ENCODE measurements around the gene GALNT18.

The GALNT18 gene

DNA sequence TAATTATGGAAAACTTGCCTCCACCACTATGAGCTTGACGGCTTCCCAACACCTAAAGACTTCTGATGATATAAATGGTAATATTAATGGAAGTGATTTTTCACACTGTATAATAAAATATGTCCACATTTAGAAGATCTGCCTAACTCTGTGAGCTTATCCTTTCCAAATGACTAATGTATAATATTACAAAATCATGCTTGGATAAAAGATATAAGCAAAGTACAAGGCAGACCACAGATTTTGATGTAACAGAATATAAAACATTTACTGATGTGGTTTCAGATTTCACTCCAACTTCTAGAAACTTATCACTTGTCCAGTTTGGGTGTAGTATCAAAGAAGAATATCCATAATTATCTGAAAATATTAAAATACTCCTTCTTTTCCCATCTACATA is 36.9 kb downstream of the GALNT18 start:
- no peak for FAIRE-seq

DNA sequence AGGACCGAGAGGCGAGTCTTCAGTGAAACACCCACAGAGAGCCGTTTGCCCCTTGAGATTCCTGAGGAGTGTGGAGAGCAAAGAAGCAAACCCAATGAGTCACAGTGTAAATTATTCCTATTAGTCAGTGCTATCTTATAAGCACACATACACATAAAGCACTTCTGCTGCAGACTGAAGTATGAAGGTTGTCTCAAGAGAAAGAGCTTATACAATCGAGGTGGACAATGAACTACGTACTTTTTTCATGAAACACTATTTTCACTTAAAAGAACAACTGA is 37.3 kb downstream of the GALNT18 start:
- FAIRE-seq = no peak

DNA sequence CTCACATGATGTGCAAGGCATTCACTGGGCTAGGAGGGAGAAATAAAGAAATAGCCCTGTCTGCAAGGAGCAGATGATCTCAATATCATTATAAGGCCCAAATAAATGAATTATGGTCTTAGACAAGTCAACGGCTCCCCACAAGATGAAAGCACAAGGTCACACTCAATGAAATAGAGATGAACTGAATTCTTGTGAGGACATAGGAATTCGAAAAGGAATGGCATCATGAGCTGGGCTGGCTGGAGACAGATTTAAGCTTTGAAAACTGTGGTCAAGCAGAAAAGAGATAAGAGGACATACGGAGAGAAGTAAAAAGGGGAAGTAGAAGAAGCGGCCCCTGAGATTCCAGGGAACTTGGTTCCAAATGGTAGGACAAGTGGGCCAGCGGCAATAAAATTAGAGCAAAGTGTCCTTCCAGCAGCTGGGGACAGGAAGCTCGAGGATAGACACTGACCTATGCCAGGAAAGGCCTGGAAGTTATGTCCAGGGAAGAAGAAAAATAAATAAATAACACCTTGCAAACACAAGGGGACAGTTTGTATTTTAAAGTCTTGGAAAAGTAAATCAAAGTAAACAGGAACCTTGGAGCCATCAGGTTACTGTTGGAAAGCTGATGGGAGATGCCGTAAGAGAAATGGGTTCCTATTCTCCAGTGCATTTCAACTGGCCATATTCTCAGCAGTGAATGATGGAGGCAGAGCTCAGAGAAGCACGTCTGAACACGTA is 37.8 kb downstream of the GALNT18 start:
- no peak for FAIRE-seq

DNA sequence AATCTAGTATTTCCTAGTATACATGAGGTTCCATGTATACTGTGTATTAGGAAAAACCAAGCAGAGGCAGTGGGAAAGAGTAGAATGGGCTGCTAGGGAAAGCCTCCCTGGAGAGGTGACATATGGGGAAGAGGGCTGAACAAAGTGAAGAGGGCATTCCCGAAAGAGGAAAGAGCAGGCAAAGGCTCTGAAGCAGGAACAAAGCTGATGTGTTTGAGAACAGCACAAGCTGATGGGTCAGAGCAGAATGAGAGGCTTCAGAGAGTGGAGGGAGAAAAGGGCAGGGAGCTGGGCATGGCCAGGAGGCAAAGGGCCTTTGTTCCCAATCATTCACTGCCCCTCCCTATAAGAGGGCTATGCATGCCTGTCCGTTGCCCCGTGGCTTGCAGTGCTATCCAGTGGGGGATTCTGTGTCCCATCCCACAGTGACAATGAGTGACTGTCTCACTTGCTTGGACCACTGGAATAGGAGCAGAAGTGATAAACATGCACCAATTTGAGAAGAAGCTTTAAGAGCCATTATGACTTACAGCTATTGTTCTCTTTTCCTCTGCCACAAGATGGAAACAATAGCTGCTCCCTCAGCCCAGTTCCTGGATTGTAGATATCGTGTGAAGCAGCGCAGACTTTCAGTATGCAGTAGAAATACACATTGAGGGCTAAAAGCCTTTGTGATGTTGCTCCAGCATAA is 39.6 kb downstream of the GALNT18 start:
- no peak for FAIRE-seq

DNA sequence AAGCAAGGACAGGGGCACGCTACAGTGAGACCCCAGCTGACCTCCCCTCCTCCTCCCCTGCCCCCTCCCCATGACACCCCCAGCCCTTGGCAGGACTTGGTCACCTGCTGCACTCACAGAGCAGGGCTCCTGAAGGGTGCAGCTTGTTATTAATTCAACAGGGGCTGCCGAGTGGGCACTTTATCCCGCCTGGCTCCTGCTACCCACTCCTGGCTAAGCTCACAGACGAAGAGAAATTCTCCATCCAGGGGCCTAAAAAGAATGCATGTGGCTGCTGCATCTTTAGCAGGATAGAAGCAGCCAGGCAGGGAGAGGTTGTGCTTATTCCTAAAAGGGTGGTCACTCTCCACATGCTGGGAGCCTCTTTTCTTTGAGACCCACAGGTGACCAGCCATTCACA is 40.3 kb downstream of the GALNT18 start:
- no peak for FAIRE-seq

DNA sequence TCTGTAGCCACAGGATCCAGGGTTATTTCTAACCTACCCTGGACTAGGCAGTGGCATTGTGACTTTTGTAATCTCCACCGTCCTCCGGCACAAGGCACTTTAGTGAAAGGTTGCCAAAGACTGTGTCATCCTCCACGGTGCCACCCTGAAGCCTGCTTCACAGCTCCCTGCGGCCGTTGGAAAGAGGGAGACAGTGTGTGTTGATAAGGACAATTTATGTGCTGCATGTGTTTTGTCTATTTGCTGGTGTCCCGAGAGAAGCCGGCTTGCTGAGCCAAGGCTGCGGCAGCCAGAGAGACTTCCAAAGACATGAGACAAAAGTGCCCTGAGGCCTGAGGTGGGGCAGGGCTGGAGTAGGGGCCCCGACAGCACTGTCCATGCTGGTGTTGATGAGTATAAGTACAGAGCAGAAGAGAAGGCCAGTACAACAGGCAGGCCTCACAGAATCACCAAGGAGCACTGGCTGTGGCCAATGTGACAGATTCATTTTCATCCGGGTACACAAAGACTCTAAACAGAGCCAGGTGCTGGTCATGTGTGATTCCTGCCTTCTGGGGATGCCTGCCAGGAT is 40.9 kb downstream of the GALNT18 start:
- no peak for FAIRE-seq

DNA sequence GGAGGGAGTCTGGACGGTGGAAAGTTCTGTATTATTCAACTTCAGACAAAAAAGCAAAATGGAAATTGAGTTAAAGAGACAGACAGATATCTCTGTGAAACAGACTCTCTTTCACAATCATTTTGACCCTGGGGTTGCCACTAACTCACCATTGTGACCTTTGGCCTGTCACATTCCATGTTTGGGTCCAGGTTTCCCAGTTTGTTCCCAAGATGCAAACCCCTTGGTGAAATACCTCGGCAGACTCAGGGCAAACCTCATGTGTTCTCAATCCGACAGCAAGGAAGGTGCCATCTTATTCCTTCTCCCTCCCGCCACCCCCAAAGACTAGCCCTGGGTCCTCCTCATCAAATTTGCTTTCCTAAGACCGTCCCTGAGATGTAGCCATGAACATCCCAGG is 41.8 kb downstream of the GALNT18 start:
- no peak for FAIRE-seq

DNA sequence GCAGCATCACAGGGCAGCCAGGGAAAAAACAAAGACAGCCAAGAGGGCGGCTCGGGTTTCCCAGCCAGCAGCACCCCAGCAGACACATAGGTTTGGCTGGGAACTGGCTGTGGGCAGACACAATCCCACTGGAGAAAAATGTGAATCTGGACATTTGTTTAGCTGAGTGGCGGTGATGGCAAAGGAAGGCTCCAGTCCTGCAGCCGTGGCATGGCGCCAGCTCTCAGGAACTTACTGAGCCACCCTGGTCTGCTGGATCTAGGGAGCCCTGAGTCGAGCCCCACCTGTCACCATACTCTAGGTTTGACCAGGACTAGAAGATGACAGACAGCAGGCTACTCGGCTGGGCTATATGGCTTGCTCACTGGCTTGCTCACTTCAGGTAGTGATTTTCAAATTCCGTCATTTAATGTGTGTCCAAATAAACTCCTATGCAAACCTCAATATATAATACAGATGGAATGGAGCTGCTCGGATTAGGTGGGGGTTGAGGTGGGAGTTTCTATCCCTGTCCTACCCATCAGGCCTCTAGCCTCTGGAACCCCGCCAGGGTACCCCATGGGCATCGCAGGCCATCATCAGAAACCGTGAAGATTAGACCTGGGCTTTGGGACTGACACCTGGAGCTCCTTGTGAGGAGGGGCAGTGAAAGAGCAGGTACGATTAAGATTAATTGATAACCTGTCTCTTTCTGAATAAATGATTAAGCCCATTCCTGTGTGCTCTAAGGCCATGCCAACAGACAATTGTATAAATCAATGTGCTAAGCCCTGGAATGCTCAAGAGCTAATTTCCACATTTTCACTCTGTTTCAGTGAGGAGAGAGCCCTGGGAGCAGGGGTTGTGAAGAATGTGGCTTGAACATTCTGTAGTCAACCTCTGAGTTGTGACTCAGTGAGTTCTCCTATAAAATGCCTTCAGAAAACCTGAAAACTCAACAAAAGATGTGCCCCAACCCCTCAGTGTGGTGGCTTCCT is 42.5 kb downstream of the GALNT18 start:
- FAIRE-seq = no peak

DNA sequence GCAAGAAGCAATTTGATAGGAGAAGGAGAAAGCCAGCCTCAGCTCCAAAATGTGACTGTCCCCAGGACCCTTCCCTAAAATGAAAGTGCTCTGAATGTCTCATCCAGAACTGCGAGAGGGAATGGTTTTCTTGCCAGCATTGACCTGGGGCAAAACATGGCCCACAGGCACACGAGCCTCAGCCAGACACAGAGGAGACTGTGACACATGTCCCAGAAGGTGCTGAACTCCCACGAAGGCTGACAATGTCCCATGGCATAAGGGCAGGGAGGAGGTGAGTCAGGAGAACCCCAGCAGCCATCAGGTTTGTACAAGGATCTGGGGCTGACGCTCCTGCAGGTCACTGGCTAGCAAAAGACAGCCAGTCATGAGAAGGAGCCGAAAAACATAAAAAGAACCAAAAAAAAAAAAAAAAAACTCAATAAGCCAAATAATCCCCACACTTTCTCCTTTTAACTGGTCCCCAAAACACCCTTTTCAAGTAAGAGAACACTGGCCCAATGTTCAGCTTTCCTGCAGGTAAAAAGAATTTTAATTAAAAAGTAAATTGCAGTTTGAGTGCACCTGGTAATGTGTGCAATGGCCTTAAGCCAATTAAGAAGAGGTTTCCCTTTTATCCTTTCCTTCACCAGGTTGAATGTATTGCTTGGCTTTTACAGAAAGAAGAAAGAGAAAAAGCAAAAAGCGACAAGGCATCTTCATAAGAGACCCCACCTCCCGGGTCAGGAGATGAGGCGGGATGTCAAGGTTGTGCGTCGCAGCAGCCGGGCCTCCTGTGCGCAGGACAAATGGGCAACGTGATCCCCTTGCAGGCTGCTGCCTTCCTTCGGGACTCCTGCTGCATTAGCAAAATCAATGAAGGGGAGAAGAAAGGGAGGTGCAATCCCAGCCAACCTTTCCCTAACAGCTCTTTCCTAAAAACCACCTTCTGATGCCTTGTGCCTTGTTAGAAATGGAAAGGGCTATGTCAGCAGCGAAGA is 43.6 kb downstream of the GALNT18 start:
- FAIRE-seq = no peak

DNA sequence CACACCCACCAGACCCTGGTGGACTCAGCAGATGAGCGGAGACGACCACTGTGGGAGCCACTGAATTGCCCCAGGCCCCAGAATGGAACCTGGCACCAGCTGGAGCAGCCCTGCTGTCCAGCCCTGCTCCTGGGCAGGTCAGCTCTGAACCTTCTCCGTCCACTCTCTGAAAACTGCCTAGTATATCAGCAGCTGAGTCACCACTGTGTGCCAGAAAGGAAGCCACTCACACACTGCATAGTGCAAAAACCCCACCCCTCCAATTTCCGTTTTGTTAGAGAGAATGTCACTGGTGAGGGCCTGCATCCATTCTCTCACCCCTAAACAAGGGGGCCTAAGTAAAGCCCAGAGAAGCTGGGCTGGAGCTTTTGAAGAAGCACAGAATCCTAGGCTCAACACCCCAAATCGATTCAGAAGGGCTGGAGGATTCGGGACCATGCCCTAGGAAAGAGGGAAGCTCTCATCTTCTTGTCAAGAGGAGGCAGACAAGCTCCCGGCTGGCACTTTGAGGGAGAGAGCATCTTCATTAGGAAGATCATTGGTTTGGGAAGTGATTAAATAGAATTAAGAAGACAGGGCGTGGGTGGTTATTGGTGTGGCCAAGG is 44.5 kb downstream of the GALNT18 start:
- no peak for FAIRE-seq

DNA sequence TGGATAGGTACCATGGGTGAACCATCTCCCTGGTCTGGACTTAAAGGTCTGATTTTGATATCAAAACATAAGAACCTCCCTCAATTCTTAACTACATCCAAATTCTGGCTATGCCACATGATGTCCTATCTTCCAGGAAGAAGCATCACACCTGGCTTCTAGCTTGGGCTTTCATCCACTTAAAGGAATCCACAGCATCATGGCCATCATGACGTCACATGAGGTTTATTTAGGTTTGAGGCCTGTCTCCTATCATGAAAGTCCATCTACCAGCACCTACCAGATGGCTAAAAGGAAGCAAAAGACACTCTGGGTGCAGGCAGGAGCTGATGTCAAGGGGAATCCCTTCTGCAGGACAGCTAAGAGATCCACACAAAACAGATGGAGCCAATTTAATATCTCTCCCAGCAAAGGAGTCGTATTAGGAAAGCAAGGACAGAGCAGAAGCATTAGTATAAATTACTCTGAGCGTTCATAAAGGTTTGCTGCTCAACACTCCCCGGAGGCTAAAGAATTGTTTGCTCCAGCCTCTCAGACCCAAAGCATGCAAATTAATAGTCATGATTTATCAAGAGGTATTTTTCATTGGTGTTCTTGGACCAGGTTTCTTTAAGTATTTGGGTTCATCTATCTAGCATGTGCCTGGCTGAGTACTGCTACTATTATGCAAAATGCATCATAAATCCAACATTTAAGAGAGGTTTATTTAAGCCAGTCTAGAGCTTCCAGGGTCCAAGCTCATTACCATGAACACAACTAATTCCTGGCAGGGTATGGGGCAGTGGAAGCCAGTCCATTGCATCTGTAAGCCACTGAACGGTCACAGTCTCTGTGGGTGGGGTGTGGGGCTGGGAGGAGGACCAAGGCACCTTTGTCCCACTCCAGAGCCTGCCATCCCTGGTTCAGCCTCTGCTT is 47.2 kb downstream of the GALNT18 start:
- no peak for FAIRE-seq

DNA sequence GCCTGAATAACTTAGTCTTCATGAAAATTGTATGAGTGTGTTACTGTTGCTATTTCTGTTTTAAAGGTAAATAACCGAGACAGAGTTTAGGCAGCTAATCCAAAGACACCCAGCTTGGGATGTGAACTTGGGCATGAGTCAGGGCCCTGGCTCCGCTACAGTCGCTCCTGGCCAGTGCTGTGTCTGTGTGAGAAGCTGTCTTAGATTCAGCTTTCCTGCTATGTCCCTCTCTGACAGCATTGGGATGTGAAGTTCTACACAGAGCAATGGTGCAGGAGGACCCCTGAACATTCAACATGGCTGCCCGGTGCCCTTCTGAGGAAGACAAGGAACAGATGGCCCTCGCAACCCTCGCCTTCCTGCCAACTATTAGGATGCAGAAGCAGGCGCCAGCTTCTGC is 49.4 kb downstream of the GALNT18 start:
- no peak for FAIRE-seq

DNA sequence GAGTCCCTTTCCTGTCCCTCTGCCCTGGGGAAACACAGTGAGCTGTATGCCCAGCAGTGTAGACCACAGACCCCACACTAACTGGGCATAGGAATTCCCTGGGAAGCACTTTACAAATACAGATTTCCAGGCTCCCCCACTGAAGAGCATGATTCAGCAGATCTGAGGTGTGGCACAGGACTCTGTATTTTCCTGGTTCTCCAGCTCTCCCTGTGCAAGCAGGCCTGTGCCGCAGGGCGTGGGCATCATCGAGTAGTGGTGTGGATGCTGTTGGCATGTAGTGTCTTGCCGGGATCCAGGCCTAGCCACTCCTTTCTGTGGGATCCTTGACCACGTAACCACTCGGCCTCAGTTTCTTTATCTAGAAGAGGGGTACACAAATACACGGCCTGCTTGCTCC is 49.9 kb downstream of the GALNT18 start:
- no peak for FAIRE-seq

DNA sequence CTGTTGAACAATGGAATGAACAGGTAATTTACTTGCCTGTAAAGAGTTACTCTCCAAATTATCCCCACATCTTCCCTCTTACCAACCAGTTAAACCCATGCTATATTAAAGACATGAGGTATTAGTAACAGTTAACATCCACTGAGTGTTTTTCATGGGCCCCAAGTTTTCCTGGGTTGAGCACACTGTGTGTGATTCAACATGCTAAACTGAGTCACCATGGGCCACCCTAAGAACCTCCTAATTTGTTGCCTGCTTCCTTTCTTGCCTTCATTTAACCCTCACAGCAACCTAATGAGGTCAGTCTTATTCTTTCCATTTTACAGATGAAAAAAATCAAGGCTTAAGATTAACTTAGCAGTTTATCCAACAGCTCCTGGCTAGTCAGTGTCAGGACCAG is 51.0 kb downstream of the GALNT18 start:
- FAIRE-seq = no peak

DNA sequence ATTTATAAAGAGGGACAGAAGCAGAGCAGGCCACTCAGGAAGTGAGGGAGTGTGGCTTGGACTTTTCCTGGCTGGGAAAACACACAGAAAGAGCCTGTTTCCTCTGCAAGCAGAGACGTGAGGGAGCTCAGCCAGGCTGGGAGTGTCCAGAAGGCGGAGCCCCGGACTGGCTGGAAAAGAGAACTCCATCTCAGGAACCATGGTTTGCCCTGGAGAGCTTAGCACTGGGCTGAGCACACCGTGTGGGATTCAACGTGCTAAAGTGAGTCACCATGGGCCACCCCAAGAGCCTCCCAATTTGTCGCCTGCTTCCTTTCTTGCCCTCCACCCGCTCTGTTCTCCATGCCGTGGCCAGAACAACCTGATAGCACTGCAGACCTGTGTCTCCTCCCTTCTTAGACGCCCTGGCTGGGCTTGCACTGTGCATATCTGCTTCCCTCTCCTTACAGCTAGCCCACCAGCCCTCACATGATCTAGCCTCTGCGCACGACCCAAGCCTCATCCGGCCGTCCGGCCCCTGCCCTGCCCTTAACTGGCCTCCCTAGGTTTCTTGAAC is 51.8 kb downstream of the GALNT18 start:
- FAIRE-seq = no peak

DNA sequence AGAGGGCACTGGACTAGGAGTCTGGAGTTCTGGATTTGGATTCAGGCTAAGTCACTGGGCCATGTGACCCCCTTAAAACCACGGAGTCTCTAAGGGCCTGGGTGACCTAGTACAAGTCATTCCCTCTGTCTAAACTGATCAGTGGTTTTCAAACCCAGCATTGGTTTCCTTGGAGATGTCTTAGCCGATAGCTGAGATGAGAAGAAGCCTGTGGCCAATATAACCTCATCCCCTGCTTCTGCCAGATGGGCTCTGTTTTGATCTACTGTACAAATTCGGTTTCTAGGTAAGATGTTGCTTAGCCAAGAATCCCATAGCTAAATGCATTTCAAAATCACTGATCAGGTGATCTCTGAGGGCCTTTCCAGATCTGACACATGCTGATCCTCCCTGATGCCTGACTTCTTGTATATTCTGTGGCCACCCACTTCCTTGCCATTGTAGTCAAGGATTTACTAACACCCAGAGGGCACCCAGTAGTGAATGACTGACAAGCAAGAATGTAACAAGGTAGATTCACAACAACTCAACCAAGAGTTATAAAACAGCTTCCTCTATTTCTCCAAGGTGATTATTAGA is 53.1 kb downstream of the GALNT18 start:
- no peak for FAIRE-seq

DNA sequence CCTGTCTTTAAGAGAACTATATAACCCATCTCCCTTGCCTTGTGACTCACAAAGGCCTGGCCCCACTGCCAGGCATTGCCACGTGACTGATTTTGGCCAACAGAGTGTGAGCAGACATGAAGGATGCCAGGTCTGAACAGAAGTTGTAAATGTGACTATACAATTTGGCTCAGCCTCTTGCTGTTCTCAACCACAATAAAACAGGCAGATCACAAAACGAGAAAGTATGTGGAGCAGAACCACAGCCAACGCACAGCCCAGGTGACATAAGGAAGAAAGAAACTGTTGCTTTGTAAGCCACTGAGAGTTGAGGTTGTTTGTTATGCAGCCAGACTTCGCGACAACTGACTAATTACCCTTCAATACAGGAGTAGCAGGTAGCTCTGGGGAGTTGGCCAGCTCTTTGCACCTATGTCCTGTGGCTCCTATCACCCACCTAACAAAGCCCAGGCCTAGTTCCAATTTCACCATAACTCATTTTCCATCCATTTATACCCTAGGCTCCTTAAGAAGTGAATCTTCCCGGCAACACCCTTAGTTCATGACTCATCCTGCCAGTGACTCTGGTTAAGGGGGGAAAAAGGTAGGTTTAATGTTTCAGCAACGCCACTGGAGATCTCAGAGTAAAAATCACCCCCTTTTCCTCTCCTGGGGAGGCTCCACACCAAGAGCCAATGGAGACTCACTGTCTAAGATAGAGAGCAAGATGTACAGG is 53.7 kb downstream of the GALNT18 start:
- FAIRE-seq = no peak

DNA sequence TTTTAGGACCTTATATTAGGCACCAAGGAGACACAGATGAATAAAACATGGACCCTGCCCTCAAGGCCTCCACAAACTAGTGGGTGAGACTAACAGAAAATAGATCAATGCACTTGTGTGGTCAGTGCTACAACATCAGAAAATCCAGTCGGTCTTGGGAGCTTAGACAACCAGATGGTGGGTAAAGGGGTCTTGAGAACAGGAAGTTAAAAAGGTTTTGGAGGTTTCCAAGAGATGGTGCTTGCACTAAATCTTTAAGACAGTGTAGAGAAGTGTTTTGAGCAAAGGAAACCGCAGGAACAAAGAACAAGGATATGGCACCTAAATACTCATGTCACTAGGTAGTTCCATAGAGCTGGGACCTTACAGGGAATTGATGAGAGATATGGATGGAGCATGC is 56.2 kb downstream of the GALNT18 start:
- no peak for FAIRE-seq
